Small intestine (tissue), 7 donors: ENCODE data around the gene DYRK1A. TPM values are rescaled to one million over a fixed set of nuclear protein-coding genes. Genes with fewer than 3 reads are reported as not detected.

Source experiments
- DNase-seq, 2 donors: peaks; one replicate each; pipeline versions ENCODE4 v3.0.0 to v3.0.0-alpha.2; 2013
- FAIRE-seq: peaks from 2 replicates; lab custom pipeline; 2012; peaks lifted over from hg19 to GRCh38; lab: Jason Lieb, UNC
- H3K27ac ChIP-seq, 3 donors: one replicate each; pipeline ENCODE4 v1.5.1; 2013; ENCODE audit warnings: low read length in 2 of 3, mild to moderate bottlenecking in 2 of 3, control low read depth in 1 of 3, inconsistent platforms in 1 of 3, low read depth in 1 of 3, moderate library complexity in 1 of 3
- H3K27me3 ChIP-seq, 3 donors: one replicate each; pipeline ENCODE4 v1.6.1; 2013; ENCODE audit warnings: low read length in 3 of 3, inconsistent platforms in 1 of 3; ENCODE audit not compliant: control insufficient read depth in 3 of 3, insufficient read depth in 3 of 3
- H3K36me3 ChIP-seq, 3 donors: one replicate each; pipeline ENCODE4 v1.6.1; 2013; ENCODE audit warnings: low read length in 3 of 3, inconsistent platforms in 1 of 3, low read depth in 1 of 3, mild to moderate bottlenecking in 1 of 3, moderate library complexity in 1 of 3; ENCODE audit not compliant: control insufficient read depth in 3 of 3, insufficient read depth in 2 of 3
- H3K4me1 ChIP-seq, 3 donors: one replicate each; pipeline ENCODE4 v1.6.1; 2013; ENCODE audit warnings: low read length in 2 of 3, inconsistent platforms in 1 of 3, low read depth in 1 of 3, mild to moderate bottlenecking in 1 of 3, moderate library complexity in 1 of 3; ENCODE audit not compliant: control insufficient read depth in 3 of 3, insufficient read depth in 2 of 3
- H3K4me3 ChIP-seq, 3 donors: one replicate each; pipeline ENCODE4 v1.5.1; 2013; ENCODE audit warnings: low read length in 3 of 3, control low read depth in 1 of 3, inconsistent platforms in 1 of 3, low read depth in 1 of 3, mild to moderate bottlenecking in 1 of 3, moderate library complexity in 1 of 3
- H3K9me3 ChIP-seq, 2 donors: one replicate each; pipeline ENCODE4 v1.6.1; 2013; ENCODE audit warnings: low read depth in 1 of 2, low read length in 1 of 2; ENCODE audit not compliant: control insufficient read depth in 2 of 2, insufficient read depth in 1 of 2
- WGBS, 3 donors: extraction: QIAGEN DNeasy Blood & Tissue Kit; methylation state at CpG; one replicate each; pipeline ENCODE4 v1.1.7; 2013; 5-methylcytosine and 5-hydroxymethylcytosine counted together
- polyA plus RNA-seq, 4 donors: library from polyadenylated mRNA; stranded (reverse) in 3 of 4; unstranded in 1 of 4; fragments of 200-250 nt in 3 of 4; fragments of 120-200 nt in 1 of 4; gene quantifications; one replicate each; pipeline versions ENCODE4 v1.2.1 to v1.2.3, GENCODE V29; 2013
- donor health status: healthy with polysubstance abuse.
- donor health status: control.
- donor health status: control.
- donor health status: Bipolar disorder and iron deficiency.
- donor health status: healthy.

The DYRK1A gene
- polyA plus RNA-seq, 4 donors: 10.5 to 50.5 (median 17.1) TPM

DNA sequence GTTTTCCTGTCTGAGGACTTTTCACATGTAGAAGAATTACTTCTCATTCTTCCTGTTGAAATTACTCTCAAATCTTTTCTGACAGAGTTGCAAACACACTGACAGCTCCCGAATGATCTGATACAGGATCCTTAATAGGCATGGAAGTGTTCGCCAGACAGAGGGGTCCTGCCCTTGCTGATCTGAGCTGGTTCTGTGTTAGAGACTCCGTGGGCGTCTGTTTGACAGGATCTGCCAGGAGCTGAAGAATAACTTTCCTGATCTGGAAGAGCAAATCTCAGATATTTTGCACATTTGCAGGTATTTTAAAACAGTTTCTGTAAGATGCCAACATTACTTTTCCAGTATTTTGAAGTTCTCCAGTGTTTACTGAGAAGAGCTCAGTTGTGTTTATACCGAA lies 202.3 kb downstream of the DYRK1A start:
- Histone ChIP-seq H3K9me3 (no peaks in the 10 kb centered on the region), H3K27me3 (no peaks in the 10 kb centered on the region), H3K4me1 (peaks cover 0 to 9% (median 3%) of the 10 kb centered on the region in 3 donors), H3K4me3 (no peak overlapping the region), H3K27ac (no peak overlapping the region), H3K36me3 (no peaks in the 10 kb centered on the region)
- FAIRE-seq: no peak
- no peak for DNase-seq
- WGBS, 3 donors: 65 to 85% (median 74%) methylated on average over 5 of the region's 5 CpGs

DNA sequence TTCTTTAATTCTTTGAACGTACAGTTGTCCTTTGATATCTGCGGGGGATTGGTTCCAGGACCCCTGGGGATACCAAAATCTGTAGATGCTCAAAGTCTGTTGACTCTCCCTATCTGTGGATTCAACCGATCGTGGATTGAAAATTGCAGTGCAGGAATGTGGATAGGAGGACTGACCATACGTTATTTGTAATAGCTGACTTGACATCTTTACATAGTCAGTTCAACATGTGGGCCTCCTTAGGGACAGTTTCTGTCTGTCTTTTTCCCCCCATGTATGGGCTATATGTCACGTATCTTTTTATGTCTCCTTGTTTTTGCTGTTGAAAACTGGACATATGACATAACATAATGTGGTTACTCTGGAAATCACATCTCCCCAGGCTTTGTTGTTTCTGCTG lies 204.9 kb downstream of the DYRK1A start:
- Histone ChIP-seq H3K9me3 (no peaks in the 10 kb centered on the region), H3K4me3 (no peak overlapping the region), H3K36me3 (no peaks in the 10 kb centered on the region), H3K27me3 (no peaks in the 10 kb centered on the region), H3K4me1 (no peaks in the 10 kb centered on the region), H3K27ac (no peak overlapping the region)
- no peak for FAIRE-seq
- DNase-seq: no peak
- WGBS, 3 donors: 73 to 74% (median 74%) methylated on average over 6 of the region's 6 CpGs

DNA sequence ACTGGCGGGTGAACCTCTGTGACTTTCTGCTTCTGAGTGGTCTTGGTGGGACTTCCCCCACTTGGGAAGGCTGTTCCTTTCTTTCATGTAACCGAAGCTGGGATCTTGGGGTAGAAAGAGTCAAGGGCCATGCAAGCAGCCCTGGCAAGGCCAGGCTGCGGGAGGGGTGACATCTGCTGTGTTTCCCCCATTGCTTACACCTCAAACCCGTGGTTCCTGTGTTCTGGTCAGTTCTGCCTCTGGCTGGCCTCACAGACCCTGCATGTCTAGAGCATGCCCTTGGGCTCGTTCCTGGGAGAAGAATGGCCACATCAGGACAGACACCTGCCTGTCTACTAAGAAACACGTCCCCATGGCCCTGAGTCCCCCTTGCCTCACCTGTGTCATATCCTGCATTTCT lies 207.7 kb downstream of the DYRK1A start:
- DNase-seq (no peak), FAIRE-seq (no peak)
- no peak overlapping the region for H3K27ac ChIP-seq
- H3K9me3 ChIP-seq: peaks cover 0 to 10% of the 10 kb centered on the region in 2 donors
- no peak overlapping the region for H3K4me3 ChIP-seq
- WGBS, 3 donors: 85 to 91% (median 89%) methylated on average over 6 of the region's 6 CpGs
- no peaks in the 10 kb centered on the region for H3K4me1 ChIP-seq
- no peaks in the 10 kb centered on the region for H3K27me3 ChIP-seq
- no peaks in the 10 kb centered on the region for H3K36me3 ChIP-seq

DNA sequence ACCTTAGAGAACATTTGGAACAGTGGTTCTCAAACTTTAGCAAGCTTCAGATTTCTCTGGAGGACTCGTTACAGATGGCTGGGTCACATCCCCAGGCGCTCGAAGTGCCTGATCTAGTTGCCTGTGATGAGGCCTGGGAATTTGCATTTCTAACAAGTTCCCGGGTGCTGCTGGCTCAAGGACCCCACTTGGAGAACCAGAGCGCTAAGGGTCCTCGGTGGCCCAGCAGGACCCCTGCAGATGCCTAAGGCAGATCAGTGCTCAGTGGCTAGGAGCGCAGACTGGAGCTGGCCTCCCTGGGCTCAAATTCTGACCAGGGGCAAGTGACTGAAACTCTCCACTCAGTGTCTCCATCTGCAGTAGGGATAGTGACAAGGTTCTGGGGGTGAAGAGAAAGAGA lies 208.2 kb downstream of the DYRK1A start:
- H3K4me3 ChIP-seq: no peak overlapping the region
- H3K27me3 ChIP-seq: no peaks in the 10 kb centered on the region
- no peak overlapping the region for H3K27ac ChIP-seq
- H3K36me3 ChIP-seq: no peaks in the 10 kb centered on the region
- FAIRE-seq (no peak), DNase-seq (no peak)
- WGBS, 3 donors: 90 to 97% (median 94%) methylated on average over 7 of the region's 7 CpGs
- no peaks in the 10 kb centered on the region for H3K4me1 ChIP-seq
- H3K9me3 ChIP-seq: peaks cover 0 to 10% of the 10 kb centered on the region in 2 donors

DNA sequence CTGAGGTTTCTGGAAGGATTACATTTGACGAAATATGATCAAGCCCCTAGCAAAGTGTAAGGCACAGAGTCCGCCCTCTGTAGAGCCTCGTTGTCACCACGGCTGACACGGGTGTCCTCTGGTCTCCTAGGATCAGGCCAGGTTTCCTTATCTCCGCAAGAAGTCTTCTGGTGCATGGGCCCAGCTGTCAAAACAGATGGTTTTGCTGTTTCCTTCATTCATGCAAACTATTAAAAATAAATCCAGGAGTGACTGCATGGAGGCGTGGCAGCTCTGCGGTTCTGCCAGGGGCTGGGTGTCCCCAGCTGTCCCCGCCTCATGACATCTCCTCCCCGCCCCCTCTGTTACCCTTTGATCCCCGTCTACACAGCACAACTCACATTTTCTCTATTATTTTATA lies 209.0 kb downstream of the DYRK1A start:
- H3K27me3 ChIP-seq: no peaks in the 10 kb centered on the region
- no peaks in the 10 kb centered on the region for H3K4me1 ChIP-seq
- DNase-seq (no peak), FAIRE-seq (no peak)
- no peak overlapping the region for H3K4me3 ChIP-seq
- WGBS, 3 donors: 68 to 80% (median 77%) methylated on average over 11 of the region's 11 CpGs
- H3K9me3 ChIP-seq: peaks cover 0 to 10% of the 10 kb centered on the region in 2 donors
- no peak overlapping the region for H3K27ac ChIP-seq
- no peaks in the 10 kb centered on the region for H3K36me3 ChIP-seq

Other genes with a start within 250 kb of the DYRK1A start
- 10 to 100 TPM; 28.2 to 54.6 (median 45.7) TPM for gene VPS26C, start 99.4 kb upstream of the DYRK1A start, polyA plus RNA-seq